HL-60 (cell line): Measurements from ENCODE around the gene LINGO3.

Source experiments
- CTCF ChIP-seq: IDR thresholded peaks from one replicate; pipeline ENCODE4 v1.5.1; 2011; ENCODE audit warnings: low read length, control low read depth, inconsistent platforms; ENCODE audit not compliant: insufficient read depth
- REST ChIP-seq: IDR thresholded peaks from 2 replicates; pipeline ENCODE4 v1.6.1; 2012; ENCODE audit warnings: low read depth; ENCODE audit not compliant: insufficient replicate concordance

GRCh38 chr19:2354670-2355069 lies 46.7 kb upstream of the LINGO3 start:
- TF ChIP-seq CTCF, result no peak
- TF ChIP-seq REST, result no peak
